ENCODE measurements around the gene POLR2M.
A peak's percentile ranks its signal among the peaks of the same experiment; 100 is the strongest.

POLR2M gene

GRCh38 chr15:57706405-57707209, at the start of gene POLR2M:
TSS of gene POLR2M (plus strand) at chr15:57706714. CDS start at chr15:57706843, 129 bp downstream.
- DNase-seq = peak; percentile 76

- no peak for DNase-seq
Observed at GRCh38 chr15:57657619-57658018, 48.9 kb upstream of the POLR2M start.

- DNase-seq = no peak
Observed at GRCh38 chr15:57662091-57662744, 44.3 kb upstream of the POLR2M start.

- no peak for DNase-seq
Observed at GRCh38 chr15:57662802-57663201, 43.7 kb upstream of the POLR2M start.

- no peak for DNase-seq
Observed at GRCh38 chr15:57663262-57663661, 43.3 kb upstream of the POLR2M start.

GRCh38 chr15:57665194-57665593, 41.3 kb upstream of the POLR2M start:
- no peak for DNase-seq

- no peak for DNase-seq
Observed at GRCh38 chr15:57665939-57666338, 40.6 kb upstream of the POLR2M start.

- no peak for DNase-seq
Observed at GRCh38 chr15:57667171-57667849, 39.2 kb upstream of the POLR2M start.

- no peak for DNase-seq
Observed at GRCh38 chr15:57668016-57668415, 38.5 kb upstream of the POLR2M start.

GRCh38 chr15:57671636-57672035, 34.9 kb upstream of the POLR2M start:
- no peak for DNase-seq

- no peak for DNase-seq
Observed at GRCh38 chr15:57675481-57676181, 30.9 kb upstream of the POLR2M start.

GRCh38 chr15:57676585-57676984, 29.9 kb upstream of the POLR2M start:
- no peak for DNase-seq

GRCh38 chr15:57677204-57677603, 29.3 kb upstream of the POLR2M start:
- DNase-seq = no peak

- no peak for DNase-seq
Observed at GRCh38 chr15:57680021-57680420, 26.5 kb upstream of the POLR2M start.

- no peak for DNase-seq
Observed at GRCh38 chr15:57681011-57681410, 25.5 kb upstream of the POLR2M start.

- DNase-seq = no peak
Observed at GRCh38 chr15:57683481-57683880, 23.0 kb upstream of the POLR2M start.

- no peak for DNase-seq
Observed at GRCh38 chr15:57684491-57685151, 21.9 kb upstream of the POLR2M start.

GRCh38 chr15:57685306-57686095, 21.0 kb upstream of the POLR2M start:
- no peak for DNase-seq

GRCh38 chr15:57686657-57687056, 19.9 kb upstream of the POLR2M start:
- no peak for DNase-seq

GRCh38 chr15:57690341-57690966, 16.1 kb upstream of the POLR2M start:
- no peak for DNase-seq

GRCh38 chr15:57691082-57691481, 15.4 kb upstream of the POLR2M start:
- DNase-seq = no peak
